Measurements from ENCODE around the gene OPCML.

OPCML gene

DNA sequence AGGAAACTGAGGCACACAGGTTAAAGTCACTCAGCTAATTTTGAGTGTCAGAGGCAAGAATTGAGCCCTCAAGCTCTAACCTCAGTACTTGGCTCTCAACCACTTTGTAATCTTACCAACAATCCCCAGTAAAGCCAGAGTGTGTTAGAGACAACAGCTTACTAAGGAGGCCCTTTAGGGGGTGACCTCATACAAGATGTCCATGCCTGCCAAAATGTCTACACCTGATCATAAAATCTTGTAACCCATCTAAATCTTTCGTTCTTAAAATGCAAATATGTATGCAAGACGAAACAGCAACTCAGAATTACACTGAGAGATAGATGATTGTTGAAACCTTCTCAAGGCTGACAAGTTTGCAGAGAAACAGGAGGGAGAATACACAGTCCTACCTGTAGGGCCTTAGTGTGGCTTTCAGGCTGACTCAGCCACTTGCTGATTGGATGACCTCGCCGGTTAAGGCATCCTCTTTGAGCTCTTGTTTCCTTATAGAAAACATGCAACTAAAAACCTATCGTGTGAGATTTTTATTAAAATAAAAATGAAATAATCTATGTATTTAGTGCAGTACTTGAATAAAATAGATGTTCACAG, 143.2 kb downstream of the OPCML start:
- no peaks in the 10 kb centered on the region for H3K9me3 ChIP-seq (ENCODE audit: insufficient read depth, low read length)
- H3K9me2 ChIP-seq (replicated peaks; ENCODE audit: insufficient read depth, low read length): no peaks in the 10 kb centered on the region
- H2AFZ ChIP-seq (ENCODE audit: low read depth, low read length, severe bottlenecking): no peak overlapping the region
- no peaks in the 10 kb centered on the region for H3K36me3 ChIP-seq (ENCODE audit: low read length)
- H3F3A ChIP-seq (ENCODE audit: insufficient read depth): no peaks in the 10 kb centered on the region
- H3K27ac ChIP-seq (ENCODE audit: low read depth, low read length): no peak overlapping the region
- H4K20me1 ChIP-seq (ENCODE audit: low read depth, low read length): no peaks in the 10 kb centered on the region
- H3K79me2 ChIP-seq (ENCODE audit: insufficient read depth, low read length): no peaks in the 10 kb centered on the region
- no peak overlapping the region for H3K9ac ChIP-seq (ENCODE audit: low read length)
- no peak for TF ChIP-seq EZH2phosphoT487 (conservative IDR thresholded peaks at IDR 0.05; ENCODE audit: low read length)
- TF ChIP-seq, protein P1, sequence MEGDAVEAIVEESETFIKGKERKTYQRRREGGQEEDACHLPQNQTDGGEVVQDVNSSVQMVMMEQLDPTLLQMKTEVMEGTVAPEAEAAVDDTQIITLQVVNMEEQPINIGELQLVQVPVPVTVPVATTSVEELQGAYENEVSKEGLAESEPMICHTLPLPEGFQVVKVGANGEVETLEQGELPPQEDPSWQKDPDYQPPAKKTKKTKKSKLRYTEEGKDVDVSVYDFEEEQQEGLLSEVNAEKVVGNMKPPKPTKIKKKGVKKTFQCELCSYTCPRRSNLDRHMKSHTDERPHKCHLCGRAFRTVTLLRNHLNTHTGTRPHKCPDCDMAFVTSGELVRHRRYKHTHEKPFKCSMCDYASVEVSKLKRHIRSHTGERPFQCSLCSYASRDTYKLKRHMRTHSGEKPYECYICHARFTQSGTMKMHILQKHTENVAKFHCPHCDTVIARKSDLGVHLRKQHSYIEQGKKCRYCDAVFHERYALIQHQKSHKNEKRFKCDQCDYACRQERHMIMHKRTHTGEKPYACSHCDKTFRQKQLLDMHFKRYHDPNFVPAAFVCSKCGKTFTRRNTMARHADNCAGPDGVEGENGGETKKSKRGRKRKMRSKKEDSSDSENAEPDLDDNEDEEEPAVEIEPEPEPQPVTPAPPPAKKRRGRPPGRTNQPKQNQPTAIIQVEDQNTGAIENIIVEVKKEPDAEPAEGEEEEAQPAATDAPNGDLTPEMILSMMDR (IDR thresholded peaks at IDR 0.05; ENCODE audit: insufficient read depth, low read length, poor library complexity, severe bottlenecking): no peak
- H3K4me3 ChIP-seq (ENCODE audit: insufficient read depth, low read length, poor library complexity, severe bottlenecking): no peak overlapping the region
- no peak overlapping the region for H3K4me2 ChIP-seq (ENCODE audit: low read depth, low read length, poor library complexity, severe bottlenecking)
- no peaks in the 10 kb centered on the region for H3K27me3 ChIP-seq (ENCODE audit: low read length)

DNA sequence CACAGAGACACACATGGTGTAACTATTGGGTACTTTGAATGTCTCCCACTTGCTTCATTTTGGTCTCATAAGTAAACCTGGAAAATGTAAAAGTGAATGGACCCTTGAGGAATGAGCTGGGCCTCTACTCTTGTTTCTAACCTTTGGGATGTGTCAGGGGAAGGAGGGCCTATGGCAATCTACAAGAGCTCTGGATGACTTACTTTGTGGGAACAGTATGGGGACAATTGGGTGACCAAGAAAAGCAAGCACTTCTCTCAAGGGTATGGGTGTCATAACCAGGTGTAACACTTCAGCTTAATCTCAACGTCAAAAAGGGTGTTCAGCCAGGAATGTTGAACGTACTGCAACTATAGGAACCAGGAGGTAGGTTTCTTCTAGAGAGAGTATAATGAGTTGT, 144.0 kb downstream of the OPCML start:
- TF ChIP-seq, protein P1 (IDR thresholded peaks at IDR 0.05; ENCODE audit: insufficient read depth, low read length, poor library complexity, severe bottlenecking): no peak
- no peak for TF ChIP-seq EZH2phosphoT487 (conservative IDR thresholded peaks at IDR 0.05; ENCODE audit: low read length)
- Histone ChIP-seq H3K4me3 (ENCODE audit: insufficient read depth, low read length, poor library complexity, severe bottlenecking) (no peak overlapping the region), H2AFZ (ENCODE audit: low read depth, low read length, severe bottlenecking) (no peak overlapping the region)

GRCh38 chr11:133386852-133387251, 145.4 kb downstream of the OPCML start:
- Histone ChIP-seq H3K9ac (ENCODE audit: low read length) (no peak overlapping the region), H3K27ac (ENCODE audit: low read depth, low read length) (no peak overlapping the region), H3K4me2 (ENCODE audit: low read depth, low read length, poor library complexity, severe bottlenecking) (no peak overlapping the region), H3K79me2 (ENCODE audit: insufficient read depth, low read length) (no peaks in the 10 kb centered on the region), H2AFZ (ENCODE audit: low read depth, low read length, severe bottlenecking) (no peak overlapping the region), H3K9me3 (ENCODE audit: insufficient read depth, low read length) (no peaks in the 10 kb centered on the region), H3K9me2 (replicated peaks; ENCODE audit: insufficient read depth, low read length) (no peaks in the 10 kb centered on the region), H3F3A (ENCODE audit: insufficient read depth) (no peaks in the 10 kb centered on the region), H3K27me3 (ENCODE audit: low read length) (no peaks in the 10 kb centered on the region), H4K20me1 (ENCODE audit: low read depth, low read length) (no peaks in the 10 kb centered on the region), H3K4me3 (ENCODE audit: insufficient read depth, low read length, poor library complexity, severe bottlenecking) (no peak overlapping the region), H3K36me3 (ENCODE audit: low read length) (no peaks in the 10 kb centered on the region)
- TF ChIP-seq, protein P1 (IDR thresholded peaks at IDR 0.05; ENCODE audit: insufficient read depth, low read length, poor library complexity, severe bottlenecking): no peak
- no peak for TF ChIP-seq EZH2phosphoT487 (conservative IDR thresholded peaks at IDR 0.05; ENCODE audit: low read length)

More for the DNA sequence above, 144.0 kb downstream of the OPCML start:
- no peak overlapping the region for H3K4me2 ChIP-seq (ENCODE audit: low read depth, low read length, poor library complexity, severe bottlenecking)
- H3K79me2 ChIP-seq (ENCODE audit: insufficient read depth, low read length): no peaks in the 10 kb centered on the region
- H3F3A ChIP-seq (ENCODE audit: insufficient read depth): no peaks in the 10 kb centered on the region
- H4K20me1 ChIP-seq (ENCODE audit: low read depth, low read length): no peaks in the 10 kb centered on the region
- no peaks in the 10 kb centered on the region for H3K9me2 ChIP-seq (replicated peaks; ENCODE audit: insufficient read depth, low read length)
- H3K27ac ChIP-seq (ENCODE audit: low read depth, low read length): no peak overlapping the region
- H3K9me3 ChIP-seq (ENCODE audit: insufficient read depth, low read length): no peaks in the 10 kb centered on the region
- H3K9ac ChIP-seq (ENCODE audit: low read length): no peak overlapping the region
- no peaks in the 10 kb centered on the region for H3K27me3 ChIP-seq (ENCODE audit: low read length)
- H3K36me3 ChIP-seq (ENCODE audit: low read length): no peaks in the 10 kb centered on the region
